ENCODE measurements around the gene FLYWCH1. TPM values are rescaled to one million over a fixed set of nuclear protein-coding genes. Genes with fewer than 3 reads are reported as not detected.
"Not testable (repeated sequence)": the region's sequence is repeated elsewhere in the genome, so short reads cannot be mapped to it uniquely, and the experiment has no call there.

Gene FLYWCH1
- total and polyA plus RNA-seq, 9 of the 15 experiments (the other 6 are each of a cell fraction or from before 2014, with no cell fraction given), result 0.18 to 33.6 (median 11.3) TPM

GRCh38 chr16:2927010-2927646, 15.4 kb downstream of the FLYWCH1 start (continued):
- TF ChIP-seq SMARCA4 (IDR thresholded peaks at IDR 0.05), result peak; percentile 73; the same call in 1 of the 2 replicates
- TF ChIP-seq ZNF551 (CRISPR knock-in tag; IDR thresholded peaks at IDR 0.05), result no peak
- no peak for TF ChIP-seq ZNF282 (CRISPR knock-in tag; IDR thresholded peaks at IDR 0.05)
- TF ChIP-seq, protein P1, sequence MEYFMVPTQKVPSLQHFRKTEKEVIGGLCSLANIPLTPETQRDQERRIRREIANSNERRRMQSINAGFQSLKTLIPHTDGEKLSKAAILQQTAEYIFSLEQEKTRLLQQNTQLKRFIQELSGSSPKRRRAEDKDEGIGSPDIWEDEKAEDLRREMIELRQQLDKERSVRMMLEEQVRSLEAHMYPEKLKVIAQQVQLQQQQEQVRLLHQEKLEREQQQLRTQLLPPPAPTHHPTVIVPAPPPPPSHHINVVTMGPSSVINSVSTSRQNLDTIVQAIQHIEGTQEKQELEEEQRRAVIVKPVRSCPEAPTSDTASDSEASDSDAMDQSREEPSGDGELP (CRISPR knock-in tag; IDR thresholded peaks at IDR 0.05; ENCODE audit: borderline replicate concordance), result peak; percentile 64; the same call in 1 of the 2 replicates

- Histone ChIP-seq H3K36me3 (ENCODE audit: control insufficient read depth, insufficient read depth, low read length) (peaks cover 19% of the 10 kb centered on the region; the same call in 1 of the 3 replicates), H3K4me1 (replicated peaks in 1 of 2; ENCODE audit: control insufficient read depth in 2 of 2, insufficient read depth in 2 of 2, low read length in 2 of 2) (peaks cover 3 to 22% of the 10 kb centered on the region in 2 experiments; a peak in 3 of 5 replicates)
- H4K20me1 ChIP-seq (replicated peaks; ENCODE audit: control insufficient read depth, insufficient read depth, low read length); H3K4me3 ChIP-seq; H3K9me1 ChIP-seq (ENCODE audit: control insufficient read depth, insufficient read depth, low read length); H2AFZ ChIP-seq (ENCODE audit: low read depth, low read length); DNase-seq (ENCODE audit: extremely low read depth in 1 of 4, low spot score in 3 of 4); H3K4me2 ChIP-seq (ENCODE audit: insufficient read depth, low read length); BruUV-seq (replicated peaks); H3K9ac ChIP-seq (ENCODE audit: insufficient read depth in 1 of 2, low read depth in 2 of 2, low read length in 2 of 2); H3K27ac ChIP-seq (ENCODE audit: extremely low read depth, low read depth, low read length); H3K79me2 ChIP-seq (ENCODE audit: control insufficient read depth, insufficient read depth, low read length); ATAC-seq; H3K9me3 ChIP-seq (replicated peaks; ENCODE audit: control insufficient read depth, insufficient read depth, low read depth, low read length); H3K27me3 ChIP-seq (ENCODE audit: control insufficient read depth in 2 of 2, insufficient read depth in 2 of 2, low read length in 2 of 2); FAIRE-seq: not testable (repeated sequence)
- 86% methylated on average over 4 of the region's 4 CpGs for WGBS (ENCODE audit: insufficient coverage, low coverage, missing lambda C conversion rate)
- in situ Hi-C loops (cut with MboI) (loop anchor here (5.0 kb wide), 1 partner anchor 91 kb away; no protein-coding TSS in a partner anchor), intact Hi-C loops (cut with micrococcal nuclease) (loop anchor here (5.0 kb wide), 1 partner anchor 54 kb away; the partner anchor contains the start of gene PKMYT1)
- POLR2A ChIA-PET, result interaction anchor here (0.6 kb wide), 2 partner anchors 29 to 37 kb away, joined by 3 read pairs; no protein-coding TSS in a partner anchor
- CTCF ChIA-PET (ENCODE audit: low intra/inter-chr PET ratio), result interaction anchor here (1.8 kb wide), 1 partner anchor 89 kb away, joined by 12 read pairs; no protein-coding TSS in a partner anchor
Observed at GRCh38 chr16:2928151-2928550, 16.4 kb downstream of the FLYWCH1 start.

Data from K562 (cell line).